T-helper 22 cell (primary cell): ENCODE data around the gene PIP4K2B.

Experiments
- DNase-seq: peaks from one replicate; pipeline ENCODE4 v3.0.0-alpha.2; 2020; ENCODE audit warnings: low read depth

The PIP4K2B gene

GRCh38 chr17:38743556-38744171 is 55.7 kb downstream of the PIP4K2B start:
- DNase-seq = no peak

GRCh38 chr17:38742411-38743308 is 56.7 kb downstream of the PIP4K2B start:
- no peak for DNase-seq

- no peak for DNase-seq
These were observed 57.4 kb downstream of the PIP4K2B start for GRCh38 chr17:38741921-38742410.

- DNase-seq = no peak
These were observed 57.9 kb downstream of the PIP4K2B start for GRCh38 chr17:38741461-38741860.

GRCh38 chr17:38740806-38741205 is 58.5 kb downstream of the PIP4K2B start:
- DNase-seq = no peak

- no peak for DNase-seq
These were observed 59.3 kb downstream of the PIP4K2B start for GRCh38 chr17:38740044-38740443.

- no peak for DNase-seq
These were observed 60.1 kb downstream of the PIP4K2B start for GRCh38 chr17:38739305-38739704.

GRCh38 chr17:38738686-38739085 is 60.7 kb downstream of the PIP4K2B start:
- no peak for DNase-seq

- no peak for DNase-seq
These were observed 61.2 kb downstream of the PIP4K2B start for GRCh38 chr17:38738007-38738662.

- peak; percentile 40 for DNase-seq
These were observed 64.0 kb downstream of the PIP4K2B start for GRCh38 chr17:38735161-38735997.

- no peak for DNase-seq
These were observed 65.1 kb downstream of the PIP4K2B start for GRCh38 chr17:38733982-38734973.

GRCh38 chr17:38733282-38733981 is 65.9 kb downstream of the PIP4K2B start:
- no peak for DNase-seq

GRCh38 chr17:38732376-38733281 is 66.7 kb downstream of the PIP4K2B start:
- DNase-seq = no peak

- no peak for DNase-seq
These were observed 67.6 kb downstream of the PIP4K2B start for GRCh38 chr17:38731526-38732294.

GRCh38 chr17:38730526-38731379 is 68.6 kb downstream of the PIP4K2B start:
- no peak for DNase-seq

GRCh38 chr17:38729886-38730525 is 69.3 kb downstream of the PIP4K2B start, which contains the start of gene CISD3:
TSS of gene CISD3 (plus strand) at chr17:38730341. CDS start at chr17:38730359, 18 bp downstream.
- peak; percentile 79 for DNase-seq
